ENCODE results near the gene CYTH4.

DNA sequence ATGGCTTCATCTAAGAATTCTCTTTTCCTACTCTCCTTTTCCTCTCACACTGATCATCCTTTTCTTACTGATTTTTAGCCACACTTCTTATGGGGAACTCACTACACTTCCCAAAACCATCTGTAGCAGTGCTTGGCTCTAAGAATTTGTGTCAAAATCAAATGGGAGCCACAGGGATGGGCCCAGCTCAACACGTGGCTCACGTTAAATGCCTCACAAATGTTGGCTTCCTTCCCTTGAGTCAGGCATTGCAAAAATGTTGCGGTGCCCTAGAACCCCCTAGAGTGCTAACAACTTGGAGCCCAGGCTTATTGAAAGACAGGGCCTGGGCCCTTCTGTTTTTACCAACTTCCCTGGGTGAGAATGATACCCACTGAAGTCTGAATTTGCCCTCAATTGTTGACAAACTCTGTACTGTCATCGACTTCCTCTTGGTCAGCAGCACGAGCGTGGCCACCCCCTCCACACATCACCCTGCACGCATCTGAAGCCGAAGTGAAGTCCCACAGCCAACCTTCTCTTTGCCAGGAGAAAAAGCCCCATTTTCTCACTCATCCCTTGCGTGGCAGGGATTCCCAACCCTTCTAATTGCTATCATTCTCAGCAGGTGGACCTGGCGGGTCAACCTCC is 75.3 kb downstream of the CYTH4 start:
- TF ChIP-seq POLR2A (IDR thresholded peaks at IDR 0.05), result no peak
- TF ChIP-seq, protein P1, sequence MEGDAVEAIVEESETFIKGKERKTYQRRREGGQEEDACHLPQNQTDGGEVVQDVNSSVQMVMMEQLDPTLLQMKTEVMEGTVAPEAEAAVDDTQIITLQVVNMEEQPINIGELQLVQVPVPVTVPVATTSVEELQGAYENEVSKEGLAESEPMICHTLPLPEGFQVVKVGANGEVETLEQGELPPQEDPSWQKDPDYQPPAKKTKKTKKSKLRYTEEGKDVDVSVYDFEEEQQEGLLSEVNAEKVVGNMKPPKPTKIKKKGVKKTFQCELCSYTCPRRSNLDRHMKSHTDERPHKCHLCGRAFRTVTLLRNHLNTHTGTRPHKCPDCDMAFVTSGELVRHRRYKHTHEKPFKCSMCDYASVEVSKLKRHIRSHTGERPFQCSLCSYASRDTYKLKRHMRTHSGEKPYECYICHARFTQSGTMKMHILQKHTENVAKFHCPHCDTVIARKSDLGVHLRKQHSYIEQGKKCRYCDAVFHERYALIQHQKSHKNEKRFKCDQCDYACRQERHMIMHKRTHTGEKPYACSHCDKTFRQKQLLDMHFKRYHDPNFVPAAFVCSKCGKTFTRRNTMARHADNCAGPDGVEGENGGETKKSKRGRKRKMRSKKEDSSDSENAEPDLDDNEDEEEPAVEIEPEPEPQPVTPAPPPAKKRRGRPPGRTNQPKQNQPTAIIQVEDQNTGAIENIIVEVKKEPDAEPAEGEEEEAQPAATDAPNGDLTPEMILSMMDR (IDR thresholded peaks at IDR 0.05), result no peak
